ENCODE data around the gene PXMP4. TPM values are rescaled to one million over a fixed set of nuclear protein-coding genes. Genes with fewer than 3 reads are reported as not detected.

Gene PXMP4
- total RNA-seq, 1 experiment from 2014 or later: 18.7 TPM

DNA sequence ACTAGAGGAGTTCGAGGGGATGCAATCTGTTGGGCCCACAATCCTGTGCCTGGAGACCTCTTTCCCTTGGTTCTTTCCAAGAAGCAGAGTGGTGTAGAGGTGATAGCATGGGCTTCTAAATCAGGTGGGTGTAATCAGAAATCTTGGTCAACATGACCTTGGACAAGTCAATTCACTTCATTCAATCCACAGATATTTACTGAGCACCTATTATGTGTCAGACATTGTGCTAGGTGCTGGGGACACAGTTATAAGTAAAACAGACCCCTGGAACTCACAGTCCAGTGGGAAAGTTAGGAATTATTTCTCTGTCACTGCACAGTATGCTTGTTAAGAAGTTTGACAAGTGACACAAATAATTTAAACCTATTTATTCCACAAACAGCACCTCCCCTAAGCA, 30.6 kb downstream of the PXMP4 start:
- Mint-ChIP-seq H3K27ac (ENCODE audit: unreplicated experiment) (no peak overlapping the region), H3K9me3 (ENCODE audit: low read depth, unreplicated experiment) (no peaks in the 10 kb centered on the region), H3K27me3 (ENCODE audit: unreplicated experiment) (no peaks in the 10 kb centered on the region), H3K4me3 (ENCODE audit: low read depth, unreplicated experiment) (no peak overlapping the region), H3K4me1 (ENCODE audit: low read depth, unreplicated experiment) (peaks cover 27% of the 10 kb centered on the region), H3K36me3 (ENCODE audit: insufficient read depth, unreplicated experiment) (peaks cover 30% of the 10 kb centered on the region)
- DNase-seq: no peak
- BruUV-seq (replicated peaks): no TSS peak
- TF ChIP-seq, protein P1, sequence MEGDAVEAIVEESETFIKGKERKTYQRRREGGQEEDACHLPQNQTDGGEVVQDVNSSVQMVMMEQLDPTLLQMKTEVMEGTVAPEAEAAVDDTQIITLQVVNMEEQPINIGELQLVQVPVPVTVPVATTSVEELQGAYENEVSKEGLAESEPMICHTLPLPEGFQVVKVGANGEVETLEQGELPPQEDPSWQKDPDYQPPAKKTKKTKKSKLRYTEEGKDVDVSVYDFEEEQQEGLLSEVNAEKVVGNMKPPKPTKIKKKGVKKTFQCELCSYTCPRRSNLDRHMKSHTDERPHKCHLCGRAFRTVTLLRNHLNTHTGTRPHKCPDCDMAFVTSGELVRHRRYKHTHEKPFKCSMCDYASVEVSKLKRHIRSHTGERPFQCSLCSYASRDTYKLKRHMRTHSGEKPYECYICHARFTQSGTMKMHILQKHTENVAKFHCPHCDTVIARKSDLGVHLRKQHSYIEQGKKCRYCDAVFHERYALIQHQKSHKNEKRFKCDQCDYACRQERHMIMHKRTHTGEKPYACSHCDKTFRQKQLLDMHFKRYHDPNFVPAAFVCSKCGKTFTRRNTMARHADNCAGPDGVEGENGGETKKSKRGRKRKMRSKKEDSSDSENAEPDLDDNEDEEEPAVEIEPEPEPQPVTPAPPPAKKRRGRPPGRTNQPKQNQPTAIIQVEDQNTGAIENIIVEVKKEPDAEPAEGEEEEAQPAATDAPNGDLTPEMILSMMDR (IDR thresholded peaks at IDR 0.05; ENCODE audit: unreplicated experiment): no peak
- intact Hi-C loops (cut with micrococcal nuclease; ENCODE audit: unreplicated experiment): loop anchor here (5.0 kb wide), 1 partner anchor 108 kb away; no protein-coding TSS in a partner anchor
- CTCF ChIA-PET: no interaction called here

DNA sequence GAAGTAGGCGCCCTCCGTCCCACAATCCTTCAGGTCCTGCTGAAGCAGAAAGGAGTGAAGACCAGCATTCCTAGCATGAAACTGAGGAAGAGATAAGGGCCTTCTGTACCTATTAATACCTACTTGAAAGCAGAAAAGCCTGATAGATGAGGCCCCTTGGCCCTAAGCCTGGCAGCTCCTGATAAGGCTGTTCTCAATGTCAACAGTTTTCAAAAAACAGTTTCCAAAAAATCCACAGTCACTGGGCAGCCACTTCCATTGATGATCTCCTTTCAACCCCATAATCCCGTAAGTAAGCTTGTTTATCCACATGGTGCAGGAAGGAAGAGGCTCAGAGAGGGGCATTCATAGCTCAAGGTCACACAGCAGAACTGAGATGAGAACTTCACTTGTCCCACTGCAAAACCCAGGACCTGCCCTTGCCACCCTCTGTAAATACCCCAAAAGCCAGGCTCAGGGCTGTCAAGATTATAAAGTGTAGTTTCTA, 31.1 kb downstream of the PXMP4 start:
- TF ChIP-seq, protein P1 (IDR thresholded peaks at IDR 0.05; ENCODE audit: unreplicated experiment): no peak
- CTCF ChIA-PET: no interaction called here
- Mint-ChIP-seq H3K4me3 (ENCODE audit: low read depth, unreplicated experiment) (no peak overlapping the region), H3K36me3 (ENCODE audit: insufficient read depth, unreplicated experiment) (peaks cover 33% of the 10 kb centered on the region), H3K4me1 (ENCODE audit: low read depth, unreplicated experiment) (peaks cover 31% of the 10 kb centered on the region), H3K27ac (ENCODE audit: unreplicated experiment) (no peak overlapping the region), H3K9me3 (ENCODE audit: low read depth, unreplicated experiment) (no peaks in the 10 kb centered on the region), H3K27me3 (ENCODE audit: unreplicated experiment) (no peaks in the 10 kb centered on the region)
- no TSS peak for BruUV-seq (replicated peaks)
- intact Hi-C loops (cut with micrococcal nuclease; ENCODE audit: unreplicated experiment): loop anchor here (5.0 kb wide), 1 partner anchor 108 kb away; no protein-coding TSS in a partner anchor
- no peak for DNase-seq

DNA sequence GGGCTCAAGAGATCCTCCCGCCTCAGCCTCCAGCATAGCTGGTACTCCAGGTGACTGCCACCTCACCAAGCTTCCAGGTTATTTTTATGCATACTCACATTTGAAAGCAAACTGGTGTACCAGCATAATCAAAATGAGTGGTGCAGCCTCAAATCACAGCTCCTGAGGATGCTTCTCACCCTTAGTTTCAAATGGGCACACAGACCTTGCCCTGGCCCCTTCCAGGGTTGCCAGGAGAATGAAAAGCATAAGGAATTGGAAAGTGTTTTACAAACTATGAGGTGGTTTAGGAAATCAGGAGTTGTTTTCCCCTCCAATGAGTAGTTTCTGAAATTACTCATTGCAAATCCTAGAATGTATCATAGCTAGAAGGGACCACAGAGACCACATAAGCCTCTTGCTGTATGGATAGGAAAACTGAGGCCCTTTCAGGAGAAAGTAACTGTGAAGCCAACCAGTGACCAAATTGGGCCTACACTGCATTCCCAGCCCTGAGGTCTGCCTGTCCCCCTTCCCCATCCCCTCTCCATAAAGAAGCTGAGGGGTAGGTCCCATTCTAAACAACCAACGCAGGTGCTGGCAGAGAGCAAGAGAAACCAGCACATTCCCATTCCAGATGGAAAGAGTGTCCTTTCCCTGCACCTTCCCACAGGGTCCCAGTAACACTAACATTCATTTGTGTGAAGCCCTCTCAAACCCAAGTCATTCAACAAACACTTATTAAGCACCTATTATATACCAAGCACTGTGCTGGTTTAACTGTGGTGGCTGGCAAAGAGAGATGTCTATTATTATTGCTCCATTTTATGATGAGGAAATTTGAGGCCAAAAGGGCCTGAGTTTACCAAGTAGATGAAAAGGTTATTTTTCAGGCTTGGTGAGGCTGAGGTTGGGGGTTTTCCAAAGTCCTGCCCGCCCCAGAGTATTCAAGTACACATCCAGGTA, 31.8 kb downstream of the PXMP4 start:
- Mint-ChIP-seq H3K9me3 (ENCODE audit: low read depth, unreplicated experiment) (no peaks in the 10 kb centered on the region), H3K4me3 (ENCODE audit: low read depth, unreplicated experiment) (no peak overlapping the region), H3K36me3 (ENCODE audit: insufficient read depth, unreplicated experiment) (peaks cover 35% of the 10 kb centered on the region), H3K4me1 (ENCODE audit: low read depth, unreplicated experiment) (peaks cover 31% of the 10 kb centered on the region), H3K27ac (ENCODE audit: unreplicated experiment) (no peak overlapping the region), H3K27me3 (ENCODE audit: unreplicated experiment) (no peaks in the 10 kb centered on the region)
- TF ChIP-seq, protein P1 (IDR thresholded peaks at IDR 0.05; ENCODE audit: unreplicated experiment): no peak
- CTCF ChIA-PET: interaction anchor here (0.6 kb wide), 1 partner anchor 1529 kb away, joined by 4 read pairs; no protein-coding TSS in a partner anchor
- intact Hi-C loops (cut with micrococcal nuclease; ENCODE audit: unreplicated experiment): loop anchor here (5.0 kb wide), 1 partner anchor 109 kb away; no protein-coding TSS in a partner anchor
- BruUV-seq (replicated peaks): no TSS peak
- DNase-seq: no peak

DNA sequence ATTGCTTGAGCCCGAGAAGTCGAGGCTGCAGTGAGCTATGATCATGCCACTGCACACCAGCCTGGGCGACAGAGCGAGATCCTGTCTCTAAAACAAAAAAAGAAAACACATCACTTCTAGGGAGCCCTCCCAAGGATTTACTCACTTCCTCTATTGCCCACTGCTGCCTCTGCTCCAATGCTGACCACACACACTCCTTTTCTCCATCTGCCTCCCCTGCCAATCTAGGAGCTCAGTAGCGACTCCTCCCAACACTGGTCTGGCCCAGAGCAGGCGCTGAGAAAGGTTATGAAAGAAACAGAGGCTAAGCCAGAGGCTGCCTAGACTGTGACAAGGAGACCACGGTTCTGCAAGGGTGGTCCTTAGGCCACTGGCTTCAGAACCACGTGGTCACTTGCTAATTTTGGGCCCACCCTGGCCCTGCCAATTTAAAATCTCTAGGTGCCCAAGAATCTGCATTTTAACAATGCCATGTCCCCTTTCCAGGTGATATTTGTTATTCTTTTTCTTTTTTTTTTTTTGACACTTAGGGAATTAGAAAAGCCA, 32.7 kb downstream of the PXMP4 start:
- Mint-ChIP-seq H3K9me3 (ENCODE audit: low read depth, unreplicated experiment) (no peaks in the 10 kb centered on the region), H3K4me1 (ENCODE audit: low read depth, unreplicated experiment) (peaks cover 35% of the 10 kb centered on the region), H3K4me3 (ENCODE audit: low read depth, unreplicated experiment) (peak overlapping the region; percentile 62), H3K36me3 (ENCODE audit: insufficient read depth, unreplicated experiment) (peaks cover 38% of the 10 kb centered on the region), H3K27ac (ENCODE audit: unreplicated experiment) (no peak overlapping the region), H3K27me3 (ENCODE audit: unreplicated experiment) (no peaks in the 10 kb centered on the region)
- intact Hi-C loops (cut with micrococcal nuclease; ENCODE audit: unreplicated experiment): loop anchor here (5.0 kb wide), 1 partner anchor 110 kb away; no protein-coding TSS in a partner anchor
- no TSS peak for BruUV-seq (replicated peaks)
- DNase-seq: no peak
- TF ChIP-seq, protein P1 (IDR thresholded peaks at IDR 0.05; ENCODE audit: unreplicated experiment): no peak
- CTCF ChIA-PET: interaction anchor here (0.6 to 1.1 kb wide), 2 partner anchors 20 to 1528 kb away, joined by 3 to 4 read pairs; no protein-coding TSS in a partner anchor

All from Calu3 (cell line).